Ovary (tissue), 3 donors: ENCODE results near the gene CENPC.

Experiments used
- CTCF ChIP-seq, 3 donors: fragments of 450-650 bp in 2 of 3; fragments of 200-600 bp in 1 of 3; IDR thresholded peaks; one replicate each; pipeline versions ENCODE4 v1.5.1 to v1.8.0; 2016 to 2022; ENCODE audit warnings: antibody characterized with exemption in 3 of 3, mild to moderate bottlenecking in 1 of 3
- POLR2A ChIP-seq: fragments of 450-650 bp; IDR thresholded peaks from one replicate; pipeline ENCODE4 v1.6.1; 2017; ENCODE audit warnings: antibody characterized with exemption, mild to moderate bottlenecking, moderate library complexity
- donor health status: DM: no; HTN: no; CAD: no.

- no peak for TF ChIP-seq CTCF (IDR thresholded peaks at IDR 0.05)
- TF ChIP-seq POLR2A = no peak
These were observed 78.6 kb downstream of the CENPC start for GRCh38 chr4:67466751-67467150.
